ENCODE results near the gene TM4SF18. TPM values are rescaled to one million over a fixed set of nuclear protein-coding genes. Genes with fewer than 3 reads are reported as not detected.

TM4SF18 gene
- polyA plus RNA-seq, 1 donor from 2014 or later: not detected

GRCh38 chr3:149270180-149270579 is 63.3 kb downstream of the TM4SF18 start:
- Histone ChIP-seq H2AFZ (ENCODE audit: low read depth, low read length) (no peak overlapping the region), H3K4me3 (ENCODE audit: low read length) (no peak overlapping the region), H3K4me2 (ENCODE audit: low read length) (no peak overlapping the region), H3F3A (ENCODE audit: insufficient read depth, low read length, poor library complexity, severe bottlenecking) (no peaks in the 10 kb centered on the region), H3K27me3 (ENCODE audit: insufficient read depth, low read depth, low read length) (no peaks in the 10 kb centered on the region), H3K9me3 (ENCODE audit: low read length) (no peaks in the 10 kb centered on the region), H3K9me2 (ENCODE audit: insufficient read depth, low read length) (no peaks in the 10 kb centered on the region), H3K36me3 (ENCODE audit: insufficient read depth, low read length) (no peaks in the 10 kb centered on the region), H3K9ac (ENCODE audit: low read length) (no peak overlapping the region), H3K79me2 (replicated peaks; ENCODE audit: insufficient read depth, low read length) (no peaks in the 10 kb centered on the region), H3K27ac (ENCODE audit: low read length) (no peak overlapping the region), H4K20me1 (ENCODE audit: insufficient read depth) (no peaks in the 10 kb centered on the region)
- TF ChIP-seq EZH2 (IDR thresholded peaks at IDR 0.05; ENCODE audit: borderline replicate concordance, insufficient read depth, low read length, poor library complexity, severe bottlenecking): no peak
- TF ChIP-seq SMC3 (conservative IDR thresholded peaks at IDR 0.05; ENCODE audit: poor library complexity): no peak
- no peak for TF ChIP-seq MXI1 (conservative IDR thresholded peaks at IDR 0.05; ENCODE audit: poor library complexity, severe bottlenecking)
- TF ChIP-seq POLR2AphosphoS5 (IDR thresholded peaks at IDR 0.05): no peak
- no peak for TF ChIP-seq TAF1 (IDR thresholded peaks at IDR 0.05; ENCODE audit: low read depth)
- TF ChIP-seq REST (IDR thresholded peaks at IDR 0.05; ENCODE audit: borderline replicate concordance): no peak
- TF ChIP-seq EP300 (conservative IDR thresholded peaks at IDR 0.05; ENCODE audit: poor library complexity, severe bottlenecking): no peak
- TF ChIP-seq CTCF (IDR thresholded peaks at IDR 0.05; ENCODE audit: poor library complexity, severe bottlenecking): no peak
- TF ChIP-seq RAD21 (conservative IDR thresholded peaks at IDR 0.05): no peak

- Histone ChIP-seq H3F3A (ENCODE audit: insufficient read depth, low read length, poor library complexity, severe bottlenecking) (no peaks in the 10 kb centered on the region), H3K27ac (ENCODE audit: low read length) (no peak overlapping the region), H3K9ac (ENCODE audit: low read length) (no peak overlapping the region), H3K9me2 (ENCODE audit: insufficient read depth, low read length) (no peaks in the 10 kb centered on the region), H2AFZ (ENCODE audit: low read depth, low read length) (no peak overlapping the region), H3K36me3 (ENCODE audit: insufficient read depth, low read length) (no peaks in the 10 kb centered on the region), H3K27me3 (ENCODE audit: insufficient read depth, low read depth, low read length) (no peaks in the 10 kb centered on the region), H3K79me2 (replicated peaks; ENCODE audit: insufficient read depth, low read length) (no peaks in the 10 kb centered on the region), H3K4me2 (ENCODE audit: low read length) (no peak overlapping the region), H4K20me1 (ENCODE audit: insufficient read depth) (no peaks in the 10 kb centered on the region), H3K9me3 (ENCODE audit: low read length) (no peaks in the 10 kb centered on the region), H3K4me3 (ENCODE audit: low read length) (no peak overlapping the region)
- TF ChIP-seq REST (IDR thresholded peaks at IDR 0.05; ENCODE audit: borderline replicate concordance) (no peak), POLR2AphosphoS5 (IDR thresholded peaks at IDR 0.05) (no peak), RAD21 (conservative IDR thresholded peaks at IDR 0.05) (no peak)
These were observed 63.7 kb downstream of the TM4SF18 start for GRCh38 chr3:149269687-149270086.

Other genes starting within 250 kb of the TM4SF18 start
- 108 and 164 TPM in 2 replicates for gene HLTF, start 247.1 kb downstream of the TM4SF18 start, polyA plus RNA-seq
- gene HPS3, start 204.0 kb downstream of the TM4SF18 start, polyA plus RNA-seq: 15.6 and 17.1 TPM in 2 replicates
- gene CP, start 111.8 kb downstream of the TM4SF18 start, polyA plus RNA-seq: not detected in 2 replicates
- 0.81 and 2.2 TPM in 2 replicates for gene TM4SF1, start 44.0 kb upstream of the TM4SF18 start, polyA plus RNA-seq
- 0.30 TPM in 1 of 2 replicates, not detected in the other for gene TM4SF4, start 141.1 kb upstream of the TM4SF18 start, polyA plus RNA-seq